K562 (cell line): ENCODE data around the gene MYO1H. TPM values are rescaled to one million over a fixed set of nuclear protein-coding genes. Genes with fewer than 3 reads are reported as not detected.

Source experiments
- BRD4 ChIP-seq: fragments of 200-600 bp; sonication (generic); IDR thresholded peaks from 2 replicates; pipeline ENCODE4 v1.6.1; 2017; ENCODE audit warnings: inconsistent platforms
- CEBPG ChIP-seq, 3 experiments: fragments of 200-800 bp in 1 of 3; sonication (Bioruptor generic) in 1 of 3; sonication (generic) in 1 of 3; formaldehyde crosslinking in 1 of 3; IDR thresholded peaks in 2 of 3; conservative IDR thresholded peaks in 1 of 3; 2 replicates each; pipeline versions ENCODE4 v1.6.1 to v1.8.0; 2016 to 2022; ENCODE audit warnings: missing compliant biosample characterization in 2 of 3, missing genetic modification characterization in 2 of 3, mild to moderate bottlenecking in 1 of 3, missing genetic modification reagents in 1 of 3
- FOS ChIP-seq: IDR thresholded peaks from 3 replicates; pipeline ENCODE4 v1.6.1; 2011; ENCODE audit not compliant: insufficient read length; ENCODE audit errors: extremely low read depth
- GATAD2B ChIP-seq: fragments of 450-650 bp; IDR thresholded peaks from 2 replicates; pipeline ENCODE4 v1.6.1; 2017; ENCODE audit warnings: mild to moderate bottlenecking, borderline replicate concordance
- HNRNPL ChIP-seq: fragments of 200-400 bp; formaldehyde crosslinking; IDR thresholded peaks from 2 replicates; pipeline ENCODE4 v1.6.1; 2017; ENCODE audit warnings: low read depth, mild to moderate bottlenecking, low read length
- KLF13 ChIP-seq: fragments of 450-650 bp; IDR thresholded peaks from 2 replicates; pipeline ENCODE4 v1.6.1; 2016; ENCODE audit warnings: missing genetic modification characterization, low read depth, mild to moderate bottlenecking, missing compliant biosample characterization, moderate library complexity, borderline replicate concordance
- NR2C2 ChIP-seq, 2 experiments: fragments of 200-800 bp in 1 of 2; sonication (Bioruptor generic) in 1 of 2; sonication (generic) in 1 of 2; formaldehyde crosslinking in 1 of 2; IDR thresholded peaks; 2 replicates each; pipeline versions ENCODE4 v1.6.1 to v1.8.0; 2016 to 2022; ENCODE audit warnings: mild to moderate bottlenecking in 1 of 2, missing compliant biosample characterization in 1 of 2, missing genetic modification characterization in 1 of 2, missing genetic modification reagents in 1 of 2
- POLR2AphosphoS5 ChIP-seq: IDR thresholded peaks from 2 replicates; pipeline ENCODE4 v1.6.1; 2011; ENCODE audit warnings: mild to moderate bottlenecking, low read depth, low read length, moderate library complexity; ENCODE audit not compliant: control insufficient read depth, insufficient read depth
- SIN3A ChIP-seq, 2 experiments: fragments of 150-350 bp in 1 of 2; IDR thresholded peaks; 2 replicates each; pipeline ENCODE4 v1.6.1; 2011 to 2016; ENCODE audit warnings: borderline replicate concordance in 2 of 2, low read depth in 2 of 2, low read length in 2 of 2, mild to moderate bottlenecking in 2 of 2, moderate library complexity in 2 of 2; ENCODE audit not compliant: control insufficient read depth in 1 of 2
- SIN3B ChIP-seq: fragments of 450-650 bp; IDR thresholded peaks from 2 replicates; pipeline ENCODE4 v1.6.1; 2017; ENCODE audit warnings: low read depth, mild to moderate bottlenecking, moderate library complexity
- STAT5A ChIP-seq: IDR thresholded peaks from 2 replicates; pipeline ENCODE4 v1.6.1; 2012; ENCODE audit warnings: low read length, inconsistent platforms, borderline replicate concordance
- TEAD1 ChIP-seq, 2 experiments: fragments of 450-650 bp in 1 of 2; sonication (generic) in 1 of 2; formaldehyde crosslinking; IDR thresholded peaks; 2 replicates each; pipeline versions ENCODE4 v1.4.0 to v1.8.0; 2020 to 2022; ENCODE audit warnings: mild to moderate bottlenecking in 2 of 2, missing genetic modification reagents in 1 of 2
- UBTF ChIP-seq, 2 experiments: IDR thresholded peaks; 2 replicates each; pipeline ENCODE4 v1.6.1; 2012; ENCODE audit warnings: improper control_type of control experiment in 2 of 2, low read depth in 2 of 2, low read length in 2 of 2, borderline replicate concordance in 1 of 2
- YBX1 ChIP-seq: fragments of 450-650 bp; IDR thresholded peaks from 2 replicates; pipeline ENCODE4 v1.7.1; 2016; ENCODE audit warnings: mild to moderate bottlenecking
- ZNF785 ChIP-seq: fragments of 250-450 bp; sonication (Bioruptor Pico); IDR thresholded peaks from 2 replicates; pipeline ENCODE4 v1.4.0; 2020; ENCODE audit warnings: mild to moderate bottlenecking
- polyA plus RNA-seq, 8 experiments: library from polyadenylated mRNA; depleted of rRNA in 4 of 8; stranded (reverse) in 5 of 8; unstranded in 3 of 8; fragments of >200 nt; fragmentation: Nextera tagmentation in 2 of 8; fragmentation: Illumina TruSeq in 1 of 8; extraction: Ambion mirVana in 2 of 8; extraction: Trizol in 1 of 8; gene quantifications; 2 replicates each; pipeline versions ENCODE4 v1.2.1 to v1.2.3, GENCODE V29; 2011 to 2014; ENCODE audit warnings: inconsistent platforms in 1 of 8, missing spikeins in 1 of 8
- total RNA-seq, 7 experiments: library from RNA; depleted of rRNA in 6 of 7; stranded (reverse); fragments of >200 nt in 6 of 7; fragmentation: Illumina TruSeq in 2 of 7; extraction: Trizol in 2 of 7; gene quantifications; 2 replicates each; pipeline versions ENCODE4 v1.2.1 to v1.2.3, GENCODE V29; 2011 to 2021; ENCODE audit warnings: low replicate concordance in 1 of 7
- TF ChIP-seq, protein P1 (sequence below): fragments of 450-650 bp; IDR thresholded peaks from 2 replicates; pipeline ENCODE4 v1.6.1; 2017; ENCODE audit warnings: antibody characterized with exemption
- TF ChIP-seq, protein P2 (sequence below): fragments of 250-450 bp; sonication (Bioruptor Pico); IDR thresholded peaks from 2 replicates; pipeline ENCODE4 v1.5.0; 2020; ENCODE audit warnings: mild to moderate bottlenecking, borderline replicate concordance
- TF ChIP-seq, protein P3 (sequence below): sonication (generic); formaldehyde crosslinking; IDR thresholded peaks from 2 replicates; pipeline ENCODE4 v1.8.1; 2022; ENCODE audit warnings: missing genetic modification reagents

The MYO1H gene
- total and polyA plus RNA-seq, 9 of the 15 experiments (the other 6 are each of a cell fraction or from before 2014, with no cell fraction given) = not detected

- TF ChIP-seq, protein P1, sequence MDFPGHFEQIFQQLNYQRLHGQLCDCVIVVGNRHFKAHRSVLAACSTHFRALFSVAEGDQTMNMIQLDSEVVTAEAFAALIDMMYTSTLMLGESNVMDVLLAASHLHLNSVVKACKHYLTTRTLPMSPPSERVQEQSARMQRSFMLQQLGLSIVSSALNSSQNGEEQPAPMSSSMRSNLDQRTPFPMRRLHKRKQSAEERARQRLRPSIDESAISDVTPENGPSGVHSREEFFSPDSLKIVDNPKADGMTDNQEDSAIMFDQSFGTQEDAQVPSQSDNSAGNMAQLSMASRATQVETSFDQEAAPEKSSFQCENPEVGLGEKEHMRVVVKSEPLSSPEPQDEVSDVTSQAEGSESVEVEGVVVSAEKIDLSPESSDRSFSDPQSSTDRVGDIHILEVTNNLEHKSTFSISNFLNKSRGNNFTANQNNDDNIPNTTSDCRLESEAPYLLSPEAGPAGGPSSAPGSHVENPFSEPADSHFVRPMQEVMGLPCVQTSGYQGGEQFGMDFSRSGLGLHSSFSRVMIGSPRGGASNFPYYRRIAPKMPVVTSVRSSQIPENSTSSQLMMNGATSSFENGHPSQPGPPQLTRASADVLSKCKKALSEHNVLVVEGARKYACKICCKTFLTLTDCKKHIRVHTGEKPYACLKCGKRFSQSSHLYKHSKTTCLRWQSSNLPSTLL = no peak
- TF ChIP-seq YBX1 = no peak
- TF ChIP-seq NR2C2 (CRISPR knock-in tag; IDR thresholded peaks at IDR 0.05) = no peak
- TF ChIP-seq NR2C2 (tag; IDR thresholded peaks at IDR 0.05) = peak; percentile 95
- TF ChIP-seq FOS = no peak
- TF ChIP-seq POLR2AphosphoS5 = peak; percentile 50
- peak; percentile 100 for TF ChIP-seq SIN3B
- TF ChIP-seq TEAD1 (CRISPR knock-in tag; IDR thresholded peaks at IDR 0.05) = 0 out of 4 replicates have a peak, but pooled peaks of 1 of the 2 experiments have one; percentile 27
- TF ChIP-seq, protein P2, sequence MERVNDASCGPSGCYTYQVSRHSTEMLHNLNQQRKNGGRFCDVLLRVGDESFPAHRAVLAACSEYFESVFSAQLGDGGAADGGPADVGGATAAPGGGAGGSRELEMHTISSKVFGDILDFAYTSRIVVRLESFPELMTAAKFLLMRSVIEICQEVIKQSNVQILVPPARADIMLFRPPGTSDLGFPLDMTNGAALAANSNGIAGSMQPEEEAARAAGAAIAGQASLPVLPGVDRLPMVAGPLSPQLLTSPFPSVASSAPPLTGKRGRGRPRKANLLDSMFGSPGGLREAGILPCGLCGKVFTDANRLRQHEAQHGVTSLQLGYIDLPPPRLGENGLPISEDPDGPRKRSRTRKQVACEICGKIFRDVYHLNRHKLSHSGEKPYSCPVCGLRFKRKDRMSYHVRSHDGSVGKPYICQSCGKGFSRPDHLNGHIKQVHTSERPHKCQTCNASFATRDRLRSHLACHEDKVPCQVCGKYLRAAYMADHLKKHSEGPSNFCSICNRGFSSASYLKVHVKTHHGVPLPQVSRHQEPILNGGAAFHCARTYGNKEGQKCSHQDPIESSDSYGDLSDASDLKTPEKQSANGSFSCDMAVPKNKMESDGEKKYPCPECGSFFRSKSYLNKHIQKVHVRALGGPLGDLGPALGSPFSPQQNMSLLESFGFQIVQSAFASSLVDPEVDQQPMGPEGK (CRISPR knock-in tag) = peak; percentile 72; the same call in 1 of the 2 replicates
- TF ChIP-seq HNRNPL = no peak
- TF ChIP-seq SIN3A (IDR thresholded peaks at IDR 0.05; ENCODE audit: borderline replicate concordance in 2 of 2, control insufficient read depth in 1 of 2, low read depth in 2 of 2, low read length in 2 of 2) = peak; percentile 55 to 77; a peak in 2 of 4 replicates
- TF ChIP-seq CEBPG (CRISPR knock-in tag; IDR thresholded peaks at IDR 0.05) = no peak
- no peak for TF ChIP-seq CEBPG (tag; conservative IDR thresholded peaks at IDR 0.05 in 1 of 2, IDR thresholded peaks at IDR 0.05 in 1 of 2)
- TF ChIP-seq GATAD2B = no peak
- no peak for TF ChIP-seq STAT5A
- TF ChIP-seq UBTF (IDR thresholded peaks at IDR 0.05; ENCODE audit: borderline replicate concordance in 1 of 2, low read depth in 2 of 2, low read length in 2 of 2) = peak in 1 of 2 experiments; percentile 24; a peak in 2 of 4 replicates
- TF ChIP-seq, protein P3, sequence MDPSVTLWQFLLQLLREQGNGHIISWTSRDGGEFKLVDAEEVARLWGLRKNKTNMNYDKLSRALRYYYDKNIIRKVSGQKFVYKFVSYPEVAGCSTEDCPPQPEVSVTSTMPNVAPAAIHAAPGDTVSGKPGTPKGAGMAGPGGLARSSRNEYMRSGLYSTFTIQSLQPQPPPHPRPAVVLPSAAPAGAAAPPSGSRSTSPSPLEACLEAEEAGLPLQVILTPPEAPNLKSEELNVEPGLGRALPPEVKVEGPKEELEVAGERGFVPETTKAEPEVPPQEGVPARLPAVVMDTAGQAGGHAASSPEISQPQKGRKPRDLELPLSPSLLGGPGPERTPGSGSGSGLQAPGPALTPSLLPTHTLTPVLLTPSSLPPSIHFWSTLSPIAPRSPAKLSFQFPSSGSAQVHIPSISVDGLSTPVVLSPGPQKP = no peak
- no peak for TF ChIP-seq ZNF785
- TF ChIP-seq BRD4 = peak; percentile 84
- peak; percentile 90 for TF ChIP-seq KLF13 (tag)
Measured at GRCh38 chr12:109477185-109477962, 129.7 kb downstream of the MYO1H start, which contains the start of the genes KCTD10 and UBE3B (continued).
